PC-9 (cell line): Measurements from ENCODE around the gene NANOS3. TPM values are rescaled to one million over a fixed set of nuclear protein-coding genes. Genes with fewer than 3 reads are reported as not detected.

ENCODE experiments used
- BruUV-seq: library from RNA; stranded (reverse); fragments of 400-500 nt; replicated peaks from 2 replicates; lab custom pipeline; 2021; lab: Mats Ljungman, UMichigan
- CTCF ChIA-PET: fragments of 300-600 bp; sonication (Branson Sonifier 250); formaldehyde crosslinking; loops from one replicate; lab custom pipeline; 2022; ENCODE audit warnings: antibody characterized with exemption; lab: Charles Lee
- POLR2A ChIA-PET: fragments of 300-600 bp; sonication (Branson Sonifier 250); formaldehyde crosslinking; loops from one replicate; lab custom pipeline; 2022; ENCODE audit warnings: antibody characterized with exemption; ENCODE audit not compliant: unreplicated experiment; lab: Charles Lee
- DNase-seq, 2 experiments: peaks; one replicate each; pipeline versions ENCODE4 v3.0.0 to v3.0.0-alpha.2; 2015 to 2022; ENCODE audit warnings: mixed read lengths in 1 of 2
- H2AFZ ChIP-seq: fragments of 200-600 bp; sonication (generic); 2 replicates; pipeline ENCODE4 v1.8.1; 2017; ENCODE audit warnings: antibody characterized with exemption
- H3F3A ChIP-seq: fragments of 200-600 bp; sonication (generic); 2 replicates; pipeline ENCODE4 v1.8.1; 2017; ENCODE audit warnings: antibody characterized with exemption, mild to moderate bottlenecking, low read depth; ENCODE audit not compliant: insufficient read depth
- H3K27ac ChIP-seq: fragments of 200-600 bp; sonication (generic); 2 replicates; pipeline ENCODE4 v1.6.1; 2016; ENCODE audit warnings: mixed run types
- H3K27me3 ChIP-seq: fragments of 200-600 bp; sonication (generic); 2 replicates; pipeline ENCODE4 v1.6.1; 2016; ENCODE audit warnings: low read depth, mixed run types; ENCODE audit not compliant: insufficient read depth
- H3K36me3 ChIP-seq: fragments of 200-600 bp; sonication (generic); 2 replicates; pipeline ENCODE4 v1.6.1; 2016; ENCODE audit warnings: low read depth, mixed run types
- H3K4me1 ChIP-seq: fragments of 200-600 bp; sonication (generic); replicated peaks from 2 replicates; pipeline ENCODE4 v1.6.1; 2016; ENCODE audit warnings: mixed run types; ENCODE audit not compliant: insufficient read depth
- H3K4me2 ChIP-seq: fragments of 200-600 bp; sonication (generic); 2 replicates; pipeline ENCODE4 v1.6.1; 2017; ENCODE audit warnings: mixed run types
- H3K4me3 ChIP-seq: fragments of 200-600 bp; sonication (generic); 2 replicates; pipeline ENCODE4 v1.6.1; 2016; ENCODE audit warnings: mixed run types
- H3K79me2 ChIP-seq: fragments of 200-600 bp; sonication (generic); 2 replicates; pipeline ENCODE4 v1.6.1; 2017; ENCODE audit warnings: low read depth, mixed run types
- H3K9me2 ChIP-seq: fragments of 200-600 bp; sonication (generic); 2 replicates; pipeline ENCODE4 v1.8.1; 2017; ENCODE audit warnings: mild to moderate bottlenecking; ENCODE audit not compliant: insufficient read depth
- H3K9me3 ChIP-seq: fragments of 200-600 bp; sonication (generic); 2 replicates; pipeline ENCODE4 v1.8.1; 2016; ENCODE audit warnings: low read depth; ENCODE audit not compliant: insufficient read depth
- H4K20me1 ChIP-seq: fragments of 200-600 bp; sonication (generic); 2 replicates; pipeline ENCODE4 v1.8.1; 2017; ENCODE audit not compliant: insufficient read depth
- CTCF ChIP-seq: fragments of 200-600 bp; sonication (generic); conservative IDR thresholded peaks from 2 replicates; pipeline ENCODE4 v1.6.1; 2017; ENCODE audit warnings: mixed run types, antibody characterized with exemption, mild to moderate bottlenecking, moderate library complexity
- EZH2 ChIP-seq: fragments of 200-600 bp; sonication (generic); IDR thresholded peaks from 2 replicates; pipeline ENCODE4 v1.8.0; 2017; ENCODE audit warnings: antibody characterized with exemption, low read depth
- intact Hi-C: fragments of 100-400 bp; cut with micrococcal nuclease; formaldehyde crosslinking; loops from one replicate; pipeline ENCODE4 v1.10.0; 2022; ENCODE audit not compliant: unreplicated experiment
- total RNA-seq: library from RNA; stranded (reverse); gene quantifications from 2 replicates; pipeline ENCODE4 v1.2.3, GENCODE V29; 2021

Gene NANOS3
- total RNA-seq, 1 experiment from 2014 or later = 2.1 TPM

GRCh38 chr19:13883516-13884064 lies 6.7 kb downstream of the NANOS3 start:
- no peak overlapping the region for H3K4me3 ChIP-seq
- ChIA-PET POLR2A (no interaction called here), CTCF (no interaction called here)
- no peak overlapping the region for H2AFZ ChIP-seq
- H3K36me3 ChIP-seq = no peaks in the 10 kb centered on the region
- intact Hi-C loops = loop anchor here (5.0 kb wide), 1 partner anchor 324 kb away; the partner anchor contains the start of gene ADGRL1
- no peaks in the 10 kb centered on the region for H4K20me1 ChIP-seq
- H3K27ac ChIP-seq = no peak overlapping the region
- H3F3A ChIP-seq = peaks cover 13% of the 10 kb centered on the region
- H3K4me2 ChIP-seq = no peak overlapping the region
- BruUV-seq = no TSS peak
- no peaks in the 10 kb centered on the region for H3K9me3 ChIP-seq
- H3K4me1 ChIP-seq = peaks cover 34% of the 10 kb centered on the region
- no peak for DNase-seq
- no peaks in the 10 kb centered on the region for H3K9me2 ChIP-seq
- H3K79me2 ChIP-seq = no peaks in the 10 kb centered on the region
- TF ChIP-seq CTCF (peak; percentile 35; the same call in 1 of the 2 replicates), EZH2 (no peak)
- no peaks in the 10 kb centered on the region for H3K27me3 ChIP-seq

- no peak overlapping the region for H2AFZ ChIP-seq
- ChIA-PET POLR2A (no interaction called here), CTCF (interaction anchor here (0.7 kb wide), 1 partner anchor 188 kb away, joined by 5 read pairs; no protein-coding TSS in a partner anchor)
- no peak overlapping the region for H3K27ac ChIP-seq
- DNase-seq = no peak
- BruUV-seq = no TSS peak
- H4K20me1 ChIP-seq = no peaks in the 10 kb centered on the region
- H3K9me2 ChIP-seq = no peaks in the 10 kb centered on the region
- no peaks in the 10 kb centered on the region for H3K79me2 ChIP-seq
- no peaks in the 10 kb centered on the region for H3K9me3 ChIP-seq
- no peak overlapping the region for H3K4me2 ChIP-seq
- H3K4me1 ChIP-seq = peaks cover 34% of the 10 kb centered on the region
- H3K27me3 ChIP-seq = no peaks in the 10 kb centered on the region
- no peaks in the 10 kb centered on the region for H3K36me3 ChIP-seq
- peaks cover 13% of the 10 kb centered on the region for H3F3A ChIP-seq
- H3K4me3 ChIP-seq = no peak overlapping the region
- TF ChIP-seq CTCF (no peak), EZH2 (no peak)
- intact Hi-C loops = loop anchor here (5.0 kb wide), 1 partner anchor 322 kb away; the partner anchor contains the start of gene ADGRL1
Measured at GRCh38 chr19:13884726-13885591, 8.0 kb downstream of the NANOS3 start.

- TF ChIP-seq CTCF (no peak), EZH2 (no peak)
- CTCF ChIA-PET = no interaction called here
- H3K36me3 ChIP-seq = no peaks in the 10 kb centered on the region
- no peak for DNase-seq
- no peaks in the 10 kb centered on the region for H3K9me3 ChIP-seq
- no peak overlapping the region for H3K4me3 ChIP-seq
- H3K4me1 ChIP-seq = peaks cover 27% of the 10 kb centered on the region
- H3K27me3 ChIP-seq = no peaks in the 10 kb centered on the region
- POLR2A ChIA-PET = interaction anchor here (0.6 kb wide), 1 partner anchor 35 kb away, joined by 5 read pairs; no protein-coding TSS in a partner anchor
- BruUV-seq = no TSS peak
- intact Hi-C loops = no loop called here
- H3K79me2 ChIP-seq = no peaks in the 10 kb centered on the region
- no peaks in the 10 kb centered on the region for H3K9me2 ChIP-seq
- H3F3A ChIP-seq = peaks cover 13% of the 10 kb centered on the region
- no peak overlapping the region for H3K27ac ChIP-seq
- H3K4me2 ChIP-seq = no peak overlapping the region
- no peaks in the 10 kb centered on the region for H4K20me1 ChIP-seq
- H2AFZ ChIP-seq = no peak overlapping the region
Measured at GRCh38 chr19:13885826-13886365, 9.0 kb downstream of the NANOS3 start.
